K562 (cell line): ENCODE results near the gene SCNN1A. TPM values are rescaled to one million over a fixed set of nuclear protein-coding genes. Genes with fewer than 3 reads are reported as not detected.

ENCODE experiments used
- ATAC-seq: fragments of 200-7000 bp; cut with Tn5 transposase; 3 replicates; pipeline ENCODE4 v1.9.1; 2020; ENCODE audit warnings: moderate library complexity
- BruUV-seq: library from RNA; stranded (reverse); fragments of 400-500 nt; replicated peaks from 2 replicates; lab custom pipeline; 2021; lab: Mats Ljungman, UMichigan
- CTCF ChIA-PET: fragments of 300-600 bp; formaldehyde crosslinking; extraction: SDS; loops from one replicate; lab custom pipeline; 2021; ENCODE audit warnings: low intra/inter-chr PET ratio; lab: Yijun Ruan, JAX
- POLR2A ChIA-PET: fragments of 300-600, 350-650 bp; sonication (Branson Sonifier 250); formaldehyde crosslinking; extraction: SDS; loops from one replicate; lab custom pipeline; 2021; ENCODE audit warnings: antibody characterized with exemption, inconsistent platforms; lab: Yijun Ruan, JAX
- DNase-seq, 4 experiments: peaks; one replicate each; pipeline versions ENCODE4 v3.0.0 to v3.0.0-alpha.2; 2011 to 2018; ENCODE audit warnings: low spot score in 3 of 4, mixed read lengths in 3 of 4; ENCODE audit errors: extremely low read depth in 1 of 4
- FAIRE-seq: peaks from 2 replicates; lab custom pipeline; 2011; peaks lifted over from hg19 to GRCh38; lab: Jason Lieb, UNC
- H2AFZ ChIP-seq: 2 replicates; pipeline ENCODE4 v1.6.0; 2011; ENCODE audit warnings: low read depth, low read length, control low read depth, inconsistent platforms
- H3K27ac ChIP-seq: fragments of 200-600 bp; 3 replicates; pipeline ENCODE4 v1.8.0; 2011; ENCODE audit warnings: low read depth, mild to moderate bottlenecking, control low read depth, inconsistent platforms, low read length, moderate library complexity, mixed read lengths; ENCODE audit errors: extremely low read depth
- H3K27me3 ChIP-seq, 2 experiments: fragments of 300-600 bp in 1 of 2; 2 replicates in 1 of 2; 3 replicates in 1 of 2; pipeline versions ENCODE4 v1.6.0 to v1.8.0; 2011; ENCODE audit warnings: inconsistent platforms in 2 of 2, low read length in 2 of 2, mild to moderate bottlenecking in 1 of 2, mixed read lengths in 1 of 2, moderate library complexity in 1 of 2; ENCODE audit not compliant: control insufficient read depth in 2 of 2, insufficient read depth in 2 of 2
- H3K36me3 ChIP-seq: fragments of 300-600 bp; 3 replicates; pipeline ENCODE4 v1.8.0; 2011; ENCODE audit warnings: mild to moderate bottlenecking, low read length, inconsistent platforms; ENCODE audit not compliant: control insufficient read depth, insufficient read depth
- H3K4me1 ChIP-seq, 2 experiments: fragments of 200-600 bp in 1 of 2; replicated peaks in 1 of 2; 2 replicates in 1 of 2; 3 replicates in 1 of 2; pipeline versions ENCODE4 v1.5.1 to v1.8.0; 2011; ENCODE audit warnings: inconsistent platforms in 2 of 2, low read length in 2 of 2, mild to moderate bottlenecking in 1 of 2, mixed read lengths in 1 of 2, moderate library complexity in 1 of 2; ENCODE audit not compliant: control insufficient read depth in 2 of 2, insufficient read depth in 2 of 2
- H3K4me2 ChIP-seq: 2 replicates; pipeline ENCODE4 v1.6.1; 2011; ENCODE audit warnings: low read length, control low read depth, inconsistent platforms, mixed read lengths; ENCODE audit not compliant: insufficient read depth
- H3K4me3 ChIP-seq: fragments of 200-600 bp; sonication (generic), shearing (Covaris generic); 2 replicates; pipeline ENCODE4 v1.5.1; 2016; ENCODE audit warnings: control low read depth, inconsistent platforms
- H3K79me2 ChIP-seq: fragments of 200-600 bp; 3 replicates; pipeline ENCODE4 v1.8.0; 2011; ENCODE audit warnings: low read length, inconsistent platforms; ENCODE audit not compliant: control insufficient read depth, insufficient read depth
- H3K9ac ChIP-seq, 2 experiments: 2 replicates each; pipeline versions ENCODE4 v1.6.0 to v1.6.1; 2011; ENCODE audit warnings: low read depth in 2 of 2, low read length in 2 of 2, control low read depth in 1 of 2, inconsistent platforms in 1 of 2, mild to moderate bottlenecking in 1 of 2, mixed read lengths in 1 of 2; ENCODE audit not compliant: insufficient read depth in 1 of 2
- H3K9me1 ChIP-seq: one replicate; pipeline ENCODE4 v1.6.0; 2011; ENCODE audit warnings: inconsistent platforms, mild to moderate bottlenecking, low read length, moderate library complexity; ENCODE audit not compliant: control insufficient read depth, insufficient read depth
- H3K9me3 ChIP-seq: replicated peaks from 2 replicates; pipeline ENCODE4 v1.5.1; 2011; ENCODE audit warnings: low read depth, low read length, inconsistent platforms; ENCODE audit not compliant: control insufficient read depth, insufficient read depth
- H4K20me1 ChIP-seq: replicated peaks from 2 replicates; pipeline ENCODE4 v1.6.1; 2011; ENCODE audit warnings: low read length, inconsistent platforms, mixed read lengths; ENCODE audit not compliant: control insufficient read depth, insufficient read depth
- ATF3 ChIP-seq, 2 experiments: fragments of 450-650 bp in 1 of 2; sonication (generic) in 1 of 2; formaldehyde crosslinking in 1 of 2; IDR thresholded peaks in 1 of 2; conservative IDR thresholded peaks in 1 of 2; 2 replicates each; pipeline versions ENCODE4 v1.6.1 to v1.8.1; 2016 to 2023; ENCODE audit warnings: mild to moderate bottlenecking in 2 of 2, moderate library complexity in 2 of 2, inconsistent platforms in 1 of 2, missing genetic modification reagents in 1 of 2
- CREB1 ChIP-seq, 2 experiments: sonication (generic) in 1 of 2; formaldehyde crosslinking in 1 of 2; IDR thresholded peaks; 2 replicates each; pipeline versions ENCODE4 v1.6.1 to v1.8.0; 2012 to 2022; ENCODE audit warnings: inconsistent platforms in 1 of 2, mild to moderate bottlenecking in 1 of 2, missing genetic modification reagents in 1 of 2, moderate library complexity in 1 of 2
- DDX20 ChIP-seq: fragments of 450-650 bp; IDR thresholded peaks from 2 replicates; pipeline ENCODE4 v1.6.1; 2016; ENCODE audit warnings: missing genetic modification characterization, low read depth, mild to moderate bottlenecking, missing compliant biosample characterization, moderate library complexity
- DPF2 ChIP-seq: fragments of 450-650 bp; IDR thresholded peaks from 2 replicates; pipeline ENCODE4 v1.6.1; 2016
- FOS ChIP-seq: IDR thresholded peaks from 3 replicates; pipeline ENCODE4 v1.6.1; 2011; ENCODE audit not compliant: insufficient read length; ENCODE audit errors: extremely low read depth
- JUND ChIP-seq, 2 experiments: IDR thresholded peaks; 2 replicates in 1 of 2; 3 replicates in 1 of 2; pipeline ENCODE4 v1.6.1; 2011; ENCODE audit warnings: borderline replicate concordance in 2 of 2, low read depth in 2 of 2, low read length in 2 of 2, improper control_type of control experiment in 1 of 2, missing biosample characterization in 1 of 2, missing genetic modification characterization in 1 of 2, missing genetic modification reagents in 1 of 2
- MCM5 ChIP-seq: fragments of 450-650 bp; IDR thresholded peaks from 2 replicates; pipeline ENCODE4 v1.6.1; 2016; ENCODE audit warnings: low read depth
- MIER1 ChIP-seq: fragments of 450-650 bp; IDR thresholded peaks from 2 replicates; pipeline ENCODE4 v1.6.1; 2016; ENCODE audit warnings: antibody characterized with exemption, mild to moderate bottlenecking, low read depth
- MYNN ChIP-seq, 2 experiments: sonication (generic); formaldehyde crosslinking in 1 of 2; IDR thresholded peaks; 2 replicates each; pipeline versions ENCODE4 v1.5.0 to v1.6.1; 2016 to 2020; ENCODE audit warnings: antibody characterized with exemption in 1 of 2, missing genetic modification reagents in 1 of 2
- NFE2L1 ChIP-seq: fragments of 450-650 bp; IDR thresholded peaks from 2 replicates; pipeline ENCODE4 v1.6.1; 2016; ENCODE audit warnings: missing genetic modification characterization, low read depth, mild to moderate bottlenecking, missing compliant biosample characterization, moderate library complexity, borderline replicate concordance
- SMARCA4 ChIP-seq: fragments of 450-650 bp; IDR thresholded peaks from 2 replicates; pipeline ENCODE4 v1.6.1; 2016
- VEZF1 ChIP-seq: fragments of 200-800 bp; sonication (Bioruptor generic); IDR thresholded peaks from 2 replicates; pipeline ENCODE4 v1.6.1; 2017; ENCODE audit warnings: missing genetic modification characterization, missing compliant biosample characterization
- ZNF592 ChIP-seq: fragments of 450-650 bp; IDR thresholded peaks from 2 replicates; pipeline ENCODE4 v1.6.1; 2017; ENCODE audit warnings: antibody characterized with exemption, mild to moderate bottlenecking
- WGBS: fragments of 100-300 bp; shearing (Covaris generic); methylation state at CpG from one replicate; pipeline ENCODE4 v1.1.6; 2016; ENCODE audit warnings: low coverage, mixed read lengths; ENCODE audit not compliant: insufficient coverage; ENCODE audit errors: missing lambda C conversion rate; 5-methylcytosine and 5-hydroxymethylcytosine counted together
- in situ Hi-C: fragments of 300-500 bp; cut with MboI; formaldehyde crosslinking; loops from 4 replicates; pipeline ENCODE4 v1.15.0; 2018; ENCODE audit warnings: inconsistent platforms, mixed read lengths
- intact Hi-C: fragments of 100-400 bp; cut with micrococcal nuclease; formaldehyde crosslinking; loops from 2 replicates; pipeline ENCODE4 v1.14.2; 2022
- polyA plus RNA-seq, 8 experiments: library from polyadenylated mRNA; depleted of rRNA in 4 of 8; stranded (reverse) in 5 of 8; unstranded in 3 of 8; fragments of >200 nt; fragmentation: Nextera tagmentation in 2 of 8; fragmentation: Illumina TruSeq in 1 of 8; extraction: Ambion mirVana in 2 of 8; extraction: Trizol in 1 of 8; gene quantifications; 2 replicates each; pipeline versions ENCODE4 v1.2.1 to v1.2.3, GENCODE V29; 2011 to 2014; ENCODE audit warnings: inconsistent platforms in 1 of 8, missing spikeins in 1 of 8
- total RNA-seq, 7 experiments: library from RNA; depleted of rRNA in 6 of 7; stranded (reverse); fragments of >200 nt in 6 of 7; fragmentation: Illumina TruSeq in 2 of 7; extraction: Trizol in 2 of 7; gene quantifications; 2 replicates each; pipeline versions ENCODE4 v1.2.1 to v1.2.3, GENCODE V29; 2011 to 2021; ENCODE audit warnings: low replicate concordance in 1 of 7

The SCNN1A gene
- total and polyA plus RNA-seq, 9 of the 15 experiments (the other 6 are each of a cell fraction or from before 2014, with no cell fraction given) = 0.15 to 0.49 (median 0.32) TPM; not detected in 5

- Histone ChIP-seq H3K9ac (peak overlapping the region; percentile 14 to 60; a peak in 2 of 4 replicates), H3K36me3 (no peaks in the 10 kb centered on the region), H3K27me3 (no peaks in the 10 kb centered on the region), H3K4me1 (peaks cover 44 to 52% of the 10 kb centered on the region in 2 experiments; a peak in 4 of 5 replicates), H2AFZ (peak overlapping the region; percentile 83), H3K27ac (peak overlapping the region; percentile 56; the same call in 1 of the 3 replicates), H3K4me2 (no peak overlapping the region; the same call in 1 of the 2 replicates), H4K20me1 (no peaks in the 10 kb centered on the region), H3K9me3 (no peaks in the 10 kb centered on the region), H3K9me1 (peaks cover 4% of the 10 kb centered on the region), H3K4me3 (no peak overlapping the region), H3K79me2 (no peaks in the 10 kb centered on the region)
- intact Hi-C loops = no loop called here
- POLR2A ChIA-PET = interaction anchor here (0.7 to 1.5 kb wide), 4 partner anchors 9 to 44 kb away, joined by 3 to 4 read pairs (median 3); no protein-coding TSS in a partner anchor
- no TSS peak for BruUV-seq
- no peak for DNase-seq
- peak; percentile 82 for FAIRE-seq
- CTCF ChIA-PET = no interaction called here
- in situ Hi-C loops = loop anchor here (5.0 kb wide), 1 partner anchor 35 kb away; no protein-coding TSS in a partner anchor
- no peak for ATAC-seq
- 28% methylated on average over 8 of the region's 8 CpGs for WGBS
- TF ChIP-seq FOS (peak; percentile 2), CREB1 (IDR thresholded peaks at IDR 0.05) (no peak), CREB1 (CRISPR knock-in tag; IDR thresholded peaks at IDR 0.05) (no peak), DPF2 (0 out of 2 replicates have a peak, but pooled peaks have one; percentile 37), JUND (IDR thresholded peaks at IDR 0.05; ENCODE audit: borderline replicate concordance, low read depth, low read length) (peak; percentile 46; the same call in 1 of the 2 replicates), JUND (tag; IDR thresholded peaks at IDR 0.05; ENCODE audit: borderline replicate concordance, low read depth, low read length) (0 out of 3 replicates have a peak, but pooled peaks have one; percentile 23), NFE2L1 (tag) (no peak), VEZF1 (peak; percentile 53), MIER1 (no peak), MCM5 (no peak), MYNN (IDR thresholded peaks at IDR 0.05) (no peak), MYNN (CRISPR knock-in tag; IDR thresholded peaks at IDR 0.05) (no peak), DDX20 (tag) (no peak), SMARCA4 (0 out of 2 replicates have a peak, but pooled peaks have one; percentile 16), ZNF592 (0 out of 2 replicates have a peak, but pooled peaks have one; percentile 36), ATF3 (IDR thresholded peaks at IDR 0.05) (peak; percentile 63), ATF3 (CRISPR knock-in tag; conservative IDR thresholded peaks at IDR 0.05) (no peak)
Observed at GRCh38 chr12:6372403-6373003, 2.9 kb downstream of the SCNN1A start.
